ENCODE results near the gene UQCC2.

Gene UQCC2

GRCh38 chr6:33708516-33709204 is 2.8 kb downstream of the UQCC2 start:
- DNase-seq (ENCODE audit: low read depth in 2 of 3, low spot score in 2 of 3), result no peak

- DNase-seq (ENCODE audit: low read depth in 2 of 3, low spot score in 2 of 3), result no peak
Measured at GRCh38 chr6:33707771-33708170, 3.7 kb downstream of the UQCC2 start.

DNA sequence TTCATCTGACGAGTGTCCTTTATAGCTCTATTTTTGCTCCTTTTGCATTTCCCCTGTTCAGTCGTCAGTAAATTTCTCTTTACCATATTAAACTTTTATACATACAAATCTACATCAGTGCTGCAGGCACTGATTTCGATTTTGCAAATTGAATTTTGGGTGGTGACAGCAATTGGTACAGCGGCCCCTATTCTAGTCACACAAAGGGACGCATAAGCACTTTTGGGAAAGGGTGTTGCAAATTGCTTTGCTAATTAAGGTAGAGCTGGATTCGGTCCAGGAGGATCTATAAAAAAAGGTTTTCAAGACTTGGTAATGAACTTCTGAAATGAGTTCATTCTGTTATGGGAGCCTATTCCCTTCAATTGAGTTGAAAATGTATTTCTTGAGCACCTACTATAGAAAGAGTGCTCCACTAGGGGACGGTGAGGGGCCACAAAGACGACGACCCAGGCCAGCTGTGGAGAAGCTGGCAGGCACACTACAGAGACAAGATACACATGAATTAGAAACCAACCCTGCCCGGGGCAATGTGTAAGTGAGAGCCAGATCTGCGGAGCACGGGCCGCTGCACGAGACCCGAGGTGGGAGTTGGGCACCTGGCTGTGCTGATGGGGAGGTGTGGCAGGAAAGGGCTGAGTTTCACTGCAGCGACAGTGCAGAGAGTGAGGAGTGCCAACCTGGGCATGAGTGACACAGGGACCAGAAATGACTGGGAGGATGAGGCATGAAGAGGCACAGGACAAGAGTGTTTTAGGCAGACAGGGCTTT is 5.4 kb downstream of the UQCC2 start:
- no peak for DNase-seq (ENCODE audit: low read depth in 2 of 3, low spot score in 2 of 3)

- DNase-seq (ENCODE audit: low read depth in 2 of 3, low spot score in 2 of 3), result no peak
Measured at GRCh38 chr6:33705268-33705885, 6.1 kb downstream of the UQCC2 start.

DNA sequence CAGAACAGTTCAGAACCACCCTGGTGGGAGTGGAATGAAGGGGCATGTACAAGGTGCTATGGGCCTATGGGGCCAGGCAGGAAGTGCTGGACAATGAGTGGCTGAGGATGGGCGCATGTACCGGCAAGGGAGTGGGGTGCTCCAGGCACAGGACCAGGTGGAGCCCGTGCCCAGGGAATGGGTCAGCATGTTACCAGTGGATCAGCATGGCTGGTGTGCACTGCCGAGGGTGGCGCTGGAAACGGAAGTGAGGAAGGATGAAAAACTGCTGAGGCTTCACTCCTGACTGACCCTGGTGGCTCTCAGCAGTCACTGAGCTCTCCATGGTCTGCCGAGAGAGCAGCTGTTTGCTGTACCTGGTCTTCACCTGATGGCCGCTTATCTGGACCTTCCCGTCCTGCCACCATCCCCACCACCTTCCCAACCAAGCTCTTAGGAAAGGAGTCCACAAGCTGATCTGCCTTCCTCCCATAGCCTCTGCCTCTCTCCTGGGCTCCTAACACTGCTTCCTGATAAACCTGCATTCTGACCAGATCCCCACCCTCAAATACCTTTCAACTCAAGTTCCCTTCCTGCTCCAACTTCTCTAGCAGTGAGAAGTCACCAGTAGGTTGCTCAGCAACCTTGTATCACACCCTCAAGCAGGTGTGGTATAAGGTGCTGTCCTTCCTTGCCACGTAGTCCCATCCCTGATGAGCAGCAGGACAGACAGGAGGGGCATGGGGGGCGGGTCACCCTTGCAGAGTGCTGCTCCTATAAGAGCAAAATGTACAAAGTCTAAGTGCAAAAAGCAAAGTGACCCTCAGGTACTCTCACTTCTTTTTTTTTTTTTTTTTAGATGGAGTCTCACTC is 7.1 kb downstream of the UQCC2 start:
- DNase-seq (ENCODE audit: low read depth in 2 of 3, low spot score in 2 of 3), result no peak

- no peak for DNase-seq (ENCODE audit: low read depth in 2 of 3, low spot score in 2 of 3)
Measured at GRCh38 chr6:33702345-33702977, 9.0 kb downstream of the UQCC2 start.

- no peak for DNase-seq (ENCODE audit: low read depth in 2 of 3, low spot score in 2 of 3)
Measured at GRCh38 chr6:33700391-33701050, 11.0 kb downstream of the UQCC2 start.

- DNase-seq (ENCODE audit: low read depth in 2 of 3, low spot score in 2 of 3), result no peak
Measured at GRCh38 chr6:33699739-33700138, 11.8 kb downstream of the UQCC2 start.

DNA sequence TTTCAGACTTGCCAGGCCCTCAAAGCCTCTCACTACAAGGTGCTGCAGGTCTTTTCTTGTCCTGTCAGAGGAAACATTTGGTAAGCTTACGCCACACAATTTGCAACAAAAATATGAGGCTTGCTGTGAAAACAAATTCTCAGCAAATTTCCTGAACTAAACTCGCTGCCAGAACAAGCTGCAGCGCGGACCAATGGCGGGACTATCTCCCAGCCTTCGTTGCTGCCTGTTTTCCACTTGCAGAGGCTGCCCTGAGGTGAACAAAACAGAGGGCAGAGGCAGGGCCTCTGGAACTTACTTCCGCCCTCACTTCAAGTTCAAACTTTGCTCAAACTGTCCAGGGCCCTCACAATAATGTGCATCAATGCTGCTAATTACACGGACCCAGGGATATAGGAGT is 12.4 kb downstream of the UQCC2 start:
- DNase-seq (ENCODE audit: low read depth in 2 of 3, low spot score in 2 of 3), result no peak

DNA sequence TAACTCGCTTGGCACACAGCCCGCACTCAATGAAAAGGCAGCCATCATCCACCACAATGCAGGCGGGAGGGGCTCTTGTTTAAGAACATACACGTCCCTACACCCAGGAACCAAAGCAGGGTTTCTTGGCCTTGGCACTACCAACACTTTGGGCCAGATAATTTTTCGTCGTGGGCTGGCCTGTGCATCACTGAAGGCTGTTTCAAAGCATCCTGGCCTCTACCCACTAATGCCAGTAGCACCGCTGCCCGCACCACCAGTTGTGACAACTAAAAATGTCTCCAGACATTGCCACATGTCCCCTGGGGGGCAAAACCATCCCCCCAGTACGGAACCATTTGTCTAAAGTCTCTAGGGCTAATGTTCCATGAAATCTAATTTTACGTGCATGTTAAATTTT is 13.0 kb downstream of the UQCC2 start:
- no peak for DNase-seq (ENCODE audit: low read depth in 2 of 3, low spot score in 2 of 3)

GRCh38 chr6:33697845-33698244 is 13.7 kb downstream of the UQCC2 start:
- no peak for DNase-seq (ENCODE audit: low read depth in 2 of 3, low spot score in 2 of 3)

DNA sequence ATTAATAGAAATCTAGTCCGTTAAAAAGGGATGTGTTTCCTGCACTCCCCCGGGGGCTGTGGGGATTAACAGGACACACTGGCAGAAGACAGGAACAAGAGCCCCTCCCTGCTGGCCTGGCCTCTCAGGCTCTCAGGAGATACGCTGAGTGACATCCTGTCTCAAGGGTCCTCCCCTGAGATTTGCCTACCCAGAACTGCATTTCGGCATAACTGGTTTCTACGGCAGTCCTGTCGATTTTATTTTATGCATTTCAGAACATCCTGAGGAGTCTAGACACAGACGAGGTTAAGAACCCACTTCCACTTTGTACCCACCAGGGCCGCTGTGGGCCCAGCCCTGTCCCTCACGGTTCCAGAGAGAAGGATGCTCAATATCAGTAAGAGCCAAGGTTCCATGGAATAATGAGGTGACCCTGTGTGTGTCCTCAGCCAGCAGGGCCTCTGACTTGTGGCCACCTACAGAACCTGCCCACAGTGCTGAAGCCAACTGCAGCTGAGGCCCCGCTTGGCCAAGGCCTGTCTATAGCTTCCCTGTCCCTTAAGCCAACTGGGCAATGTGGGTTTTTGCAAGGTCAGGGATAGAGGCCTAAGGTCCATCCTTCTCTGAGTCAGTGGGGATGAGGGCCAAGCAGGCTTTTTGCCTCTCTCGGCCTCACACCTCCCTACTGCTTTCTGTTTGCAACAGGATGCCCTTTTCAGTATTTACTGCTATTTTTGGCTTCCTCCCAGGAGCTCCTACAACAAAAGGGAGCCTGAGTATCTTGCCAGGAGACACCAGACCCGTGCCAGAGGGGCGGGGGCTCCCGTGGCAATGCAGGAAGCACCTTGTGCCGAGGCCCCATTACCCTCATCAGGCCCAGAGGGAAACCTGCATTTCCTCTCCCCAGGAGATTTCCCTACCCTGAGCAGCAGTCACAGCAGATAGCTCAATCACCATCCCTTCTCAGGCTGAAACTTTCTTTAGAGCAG is 14.7 kb downstream of the UQCC2 start:
- no peak for DNase-seq (ENCODE audit: low read depth in 2 of 3, low spot score in 2 of 3)

DNA sequence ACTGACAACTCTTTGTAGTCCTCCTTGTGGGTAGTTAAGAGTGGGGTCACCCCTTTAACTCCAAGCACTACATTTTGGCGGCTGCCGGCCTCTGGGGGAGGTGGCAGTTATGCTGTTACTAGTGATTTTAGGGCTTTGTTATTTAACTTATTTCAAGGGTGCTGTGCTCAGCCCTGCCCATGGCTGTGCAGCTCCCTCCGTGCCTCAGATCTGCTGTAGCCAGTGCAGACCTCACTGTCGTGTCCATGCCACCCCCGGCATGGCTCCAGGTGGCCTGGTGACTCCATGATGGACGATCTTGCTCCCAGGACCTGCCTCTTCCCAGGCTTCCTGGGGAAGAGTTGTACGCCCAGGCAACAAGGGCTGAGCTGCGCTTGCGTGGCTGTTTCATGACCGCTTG is 15.4 kb downstream of the UQCC2 start:
- DNase-seq (ENCODE audit: low read depth in 2 of 3, low spot score in 2 of 3), result no peak

DNA sequence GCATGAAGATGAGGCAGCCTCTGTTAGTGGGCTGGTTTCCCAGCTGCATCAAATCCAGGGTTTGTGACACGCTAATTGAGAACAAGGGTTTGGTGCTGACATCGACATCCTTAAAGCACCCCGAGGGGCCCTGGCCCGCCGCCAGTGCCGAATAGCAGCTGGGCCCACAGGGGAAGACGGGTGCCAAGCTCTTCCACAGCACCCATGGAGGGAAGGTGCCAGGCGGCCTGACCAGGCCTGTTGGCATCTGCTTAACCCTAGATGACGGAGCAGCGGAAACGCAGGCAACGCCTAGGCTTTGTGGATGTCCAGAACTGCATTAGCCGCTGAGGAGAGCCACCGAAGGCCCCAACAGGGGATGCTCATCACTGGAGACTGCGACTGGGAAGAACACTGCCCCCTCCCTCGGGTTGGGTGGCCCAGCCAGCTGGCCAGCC is 16.0 kb downstream of the UQCC2 start:
- no peak for DNase-seq (ENCODE audit: low read depth in 2 of 3, low spot score in 2 of 3)

DNA sequence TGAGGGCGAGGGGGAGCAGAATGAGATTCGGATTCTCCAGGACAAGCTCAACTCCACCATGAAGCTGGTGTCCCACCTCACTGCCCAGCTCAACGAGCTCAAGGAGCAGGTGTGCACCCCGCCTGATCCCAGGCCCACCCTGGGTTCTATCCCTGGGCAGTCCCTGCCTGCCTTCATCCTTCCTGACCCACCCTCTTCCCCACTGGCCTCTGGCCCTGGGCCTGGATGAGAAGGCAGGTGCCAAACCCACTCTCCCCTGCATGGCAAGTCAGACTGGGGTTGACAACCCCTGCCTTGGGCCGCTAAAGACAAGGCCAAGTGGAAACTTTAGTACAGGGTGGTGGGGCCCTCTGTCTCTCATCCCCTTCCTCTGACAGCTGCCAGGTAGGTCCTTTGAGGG is 16.5 kb downstream of the UQCC2 start:
- no peak for DNase-seq (ENCODE audit: low read depth in 2 of 3, low spot score in 2 of 3)

- DNase-seq (ENCODE audit: low read depth in 2 of 3, low spot score in 2 of 3), result peak in 2 of 3 experiments; percentile 38 to 51
Measured at GRCh38 chr6:33694401-33694931, 17.0 kb downstream of the UQCC2 start.

DNA sequence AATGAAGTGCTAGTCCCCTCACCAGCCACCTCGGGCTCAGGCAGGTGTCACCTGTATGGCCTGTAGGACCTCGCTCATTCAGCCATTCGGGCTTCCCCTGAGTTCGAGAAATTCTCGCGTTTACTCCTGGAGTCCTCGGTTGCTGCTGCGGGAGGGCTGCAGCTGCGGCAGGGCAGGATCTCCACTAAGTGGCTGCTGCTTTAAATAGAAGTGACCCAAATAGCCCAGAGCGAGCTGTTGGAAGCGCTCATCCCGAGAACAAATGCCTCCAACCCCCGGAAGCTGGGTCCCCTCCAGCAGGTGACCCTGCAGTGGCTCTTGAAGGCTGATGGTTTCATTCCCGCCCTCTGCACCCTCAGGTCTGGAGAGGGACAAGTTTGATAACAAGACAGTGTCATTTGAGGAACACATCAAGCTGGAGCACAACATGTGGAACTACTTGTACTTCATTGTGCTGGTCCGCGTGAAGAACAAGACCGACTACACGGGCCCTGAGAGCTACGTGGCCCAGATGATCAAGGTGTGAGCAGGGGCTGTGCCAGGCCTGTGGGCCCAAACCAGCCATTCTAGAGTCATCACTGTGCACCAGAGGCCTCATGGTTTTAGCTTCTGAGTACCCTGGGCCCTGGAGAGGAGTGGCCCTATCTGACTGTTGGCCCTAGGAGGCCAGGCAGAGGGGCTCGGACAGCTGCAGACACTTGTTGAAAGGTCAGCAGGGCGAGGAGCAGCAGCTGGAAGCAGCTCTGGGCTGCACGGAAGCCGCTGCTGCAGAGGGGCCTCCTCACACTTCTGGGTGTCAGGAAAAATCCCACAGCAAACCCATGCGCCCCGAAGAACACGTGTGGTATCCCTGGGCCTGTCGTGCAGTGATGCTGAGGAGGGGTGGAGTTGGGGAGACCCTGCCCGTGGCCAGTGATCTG is 18.1 kb downstream of the UQCC2 start:
- no peak for DNase-seq (ENCODE audit: low read depth in 2 of 3, low spot score in 2 of 3)

DNA sequence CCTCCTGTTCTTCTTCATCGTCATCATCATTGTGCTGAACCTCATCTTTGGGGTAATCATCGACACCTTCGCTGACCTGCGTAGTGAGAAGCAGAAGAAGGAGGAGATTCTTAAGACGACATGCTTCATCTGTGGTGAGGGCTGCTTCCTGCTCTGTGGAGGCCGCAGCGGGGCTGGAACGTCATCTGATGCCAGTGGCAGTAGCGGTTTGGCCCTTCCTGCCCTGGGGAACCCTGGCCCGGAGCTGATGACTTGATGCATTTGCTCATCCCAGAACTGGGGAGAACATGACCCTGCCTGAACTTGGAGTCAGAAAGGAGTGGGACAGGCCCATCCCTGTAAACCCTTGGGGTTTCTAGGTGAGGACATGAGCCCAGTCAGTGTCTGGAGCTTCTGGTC is 18.7 kb downstream of the UQCC2 start:
- peak in 2 of 3 experiments; percentile 37 to 42 for DNase-seq (ENCODE audit: low read depth in 2 of 3, low spot score in 2 of 3)
